ENCODE data around the gene ZDHHC6. TPM values are rescaled to one million over a fixed set of nuclear protein-coding genes. Genes with fewer than 3 reads are reported as not detected.

Gene ZDHHC6
- polyA plus RNA-seq, 1 donor from 2014 or later: 50.5 TPM

DNA sequence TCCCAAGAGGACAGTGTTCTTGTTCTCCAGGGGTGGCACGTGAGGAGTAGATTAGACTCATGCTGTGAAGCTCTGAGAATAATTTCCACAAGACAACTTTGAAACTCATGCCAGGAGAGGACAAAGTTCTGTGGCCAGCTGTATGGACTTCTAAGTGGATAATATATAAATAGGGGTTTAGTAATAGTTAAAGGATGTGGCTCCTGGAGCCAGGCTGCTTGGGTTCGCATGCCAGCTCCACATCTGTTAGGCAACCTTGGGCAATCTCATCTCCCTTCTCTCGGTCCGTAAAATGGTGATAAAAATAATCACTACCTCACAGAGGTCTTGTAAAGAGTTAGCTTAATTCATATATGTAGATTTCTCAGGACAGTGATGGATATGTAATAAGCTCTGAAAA lies 37.0 kb downstream of the ZDHHC6 start:
- Histone ChIP-seq H3K27me3 (ENCODE audit: insufficient read depth, low read depth, low read length) (no peaks in the 10 kb centered on the region), H3K9me2 (ENCODE audit: insufficient read depth, low read length) (no peaks in the 10 kb centered on the region), H3K9me3 (ENCODE audit: low read length) (no peaks in the 10 kb centered on the region), H3K79me2 (replicated peaks; ENCODE audit: insufficient read depth, low read length) (no peaks in the 10 kb centered on the region), H3K4me3 (ENCODE audit: low read length) (no peak overlapping the region), H3K4me2 (ENCODE audit: low read length) (no peak overlapping the region), H3K36me3 (ENCODE audit: insufficient read depth, low read length) (no peaks in the 10 kb centered on the region), H2AFZ (ENCODE audit: low read depth, low read length) (no peak overlapping the region), H3K27ac (ENCODE audit: low read length) (no peak overlapping the region), H3K9ac (ENCODE audit: low read length) (no peak overlapping the region), H4K20me1 (ENCODE audit: insufficient read depth) (no peaks in the 10 kb centered on the region), H3F3A (ENCODE audit: insufficient read depth, low read length, poor library complexity, severe bottlenecking) (no peaks in the 10 kb centered on the region)
- TF ChIP-seq SMC3 (conservative IDR thresholded peaks at IDR 0.05; ENCODE audit: poor library complexity): no peak
- TF ChIP-seq, protein P1, sequence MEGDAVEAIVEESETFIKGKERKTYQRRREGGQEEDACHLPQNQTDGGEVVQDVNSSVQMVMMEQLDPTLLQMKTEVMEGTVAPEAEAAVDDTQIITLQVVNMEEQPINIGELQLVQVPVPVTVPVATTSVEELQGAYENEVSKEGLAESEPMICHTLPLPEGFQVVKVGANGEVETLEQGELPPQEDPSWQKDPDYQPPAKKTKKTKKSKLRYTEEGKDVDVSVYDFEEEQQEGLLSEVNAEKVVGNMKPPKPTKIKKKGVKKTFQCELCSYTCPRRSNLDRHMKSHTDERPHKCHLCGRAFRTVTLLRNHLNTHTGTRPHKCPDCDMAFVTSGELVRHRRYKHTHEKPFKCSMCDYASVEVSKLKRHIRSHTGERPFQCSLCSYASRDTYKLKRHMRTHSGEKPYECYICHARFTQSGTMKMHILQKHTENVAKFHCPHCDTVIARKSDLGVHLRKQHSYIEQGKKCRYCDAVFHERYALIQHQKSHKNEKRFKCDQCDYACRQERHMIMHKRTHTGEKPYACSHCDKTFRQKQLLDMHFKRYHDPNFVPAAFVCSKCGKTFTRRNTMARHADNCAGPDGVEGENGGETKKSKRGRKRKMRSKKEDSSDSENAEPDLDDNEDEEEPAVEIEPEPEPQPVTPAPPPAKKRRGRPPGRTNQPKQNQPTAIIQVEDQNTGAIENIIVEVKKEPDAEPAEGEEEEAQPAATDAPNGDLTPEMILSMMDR (IDR thresholded peaks at IDR 0.05; ENCODE audit: poor library complexity, severe bottlenecking): no peak
- TF ChIP-seq RAD21 (conservative IDR thresholded peaks at IDR 0.05): no peak
- no peak for TF ChIP-seq TAF1 (IDR thresholded peaks at IDR 0.05; ENCODE audit: low read depth)
- TF ChIP-seq EP300 (conservative IDR thresholded peaks at IDR 0.05; ENCODE audit: poor library complexity, severe bottlenecking): no peak

DNA sequence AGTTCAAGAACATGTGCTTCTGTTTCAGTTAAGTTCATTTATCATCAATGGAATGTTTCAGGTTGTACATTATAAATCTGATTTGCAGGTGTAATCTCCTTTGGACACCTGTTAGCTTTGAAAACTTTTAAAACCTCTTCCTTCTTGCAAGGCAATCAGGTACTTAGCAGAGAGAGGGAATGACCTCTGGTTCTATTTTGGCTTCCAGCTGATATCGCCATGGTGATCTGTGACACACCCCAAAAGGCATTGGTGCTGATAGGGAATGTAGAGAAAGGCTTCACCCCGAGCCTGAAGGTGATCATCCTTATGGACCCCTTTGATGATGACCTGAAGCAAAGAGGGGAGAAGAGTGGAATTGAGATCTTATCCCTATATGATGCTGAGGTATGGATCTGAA lies 37.4 kb downstream of the ZDHHC6 start:
- no peaks in the 10 kb centered on the region for H3K79me2 ChIP-seq (replicated peaks; ENCODE audit: insufficient read depth, low read length)
- no peaks in the 10 kb centered on the region for H3K36me3 ChIP-seq (ENCODE audit: insufficient read depth, low read length)
- no peak overlapping the region for H3K4me3 ChIP-seq (ENCODE audit: low read length)
- no peak overlapping the region for H3K4me2 ChIP-seq (ENCODE audit: low read length)
- H3K27ac ChIP-seq (ENCODE audit: low read length): no peak overlapping the region
- no peaks in the 10 kb centered on the region for H3F3A ChIP-seq (ENCODE audit: insufficient read depth, low read length, poor library complexity, severe bottlenecking)
- no peaks in the 10 kb centered on the region for H3K9me3 ChIP-seq (ENCODE audit: low read length)
- no peak overlapping the region for H3K9ac ChIP-seq (ENCODE audit: low read length)
- H4K20me1 ChIP-seq (ENCODE audit: insufficient read depth): no peaks in the 10 kb centered on the region
- H3K9me2 ChIP-seq (ENCODE audit: insufficient read depth, low read length): no peaks in the 10 kb centered on the region
- no peaks in the 10 kb centered on the region for H3K27me3 ChIP-seq (ENCODE audit: insufficient read depth, low read depth, low read length)
- TF ChIP-seq, protein P2, sequence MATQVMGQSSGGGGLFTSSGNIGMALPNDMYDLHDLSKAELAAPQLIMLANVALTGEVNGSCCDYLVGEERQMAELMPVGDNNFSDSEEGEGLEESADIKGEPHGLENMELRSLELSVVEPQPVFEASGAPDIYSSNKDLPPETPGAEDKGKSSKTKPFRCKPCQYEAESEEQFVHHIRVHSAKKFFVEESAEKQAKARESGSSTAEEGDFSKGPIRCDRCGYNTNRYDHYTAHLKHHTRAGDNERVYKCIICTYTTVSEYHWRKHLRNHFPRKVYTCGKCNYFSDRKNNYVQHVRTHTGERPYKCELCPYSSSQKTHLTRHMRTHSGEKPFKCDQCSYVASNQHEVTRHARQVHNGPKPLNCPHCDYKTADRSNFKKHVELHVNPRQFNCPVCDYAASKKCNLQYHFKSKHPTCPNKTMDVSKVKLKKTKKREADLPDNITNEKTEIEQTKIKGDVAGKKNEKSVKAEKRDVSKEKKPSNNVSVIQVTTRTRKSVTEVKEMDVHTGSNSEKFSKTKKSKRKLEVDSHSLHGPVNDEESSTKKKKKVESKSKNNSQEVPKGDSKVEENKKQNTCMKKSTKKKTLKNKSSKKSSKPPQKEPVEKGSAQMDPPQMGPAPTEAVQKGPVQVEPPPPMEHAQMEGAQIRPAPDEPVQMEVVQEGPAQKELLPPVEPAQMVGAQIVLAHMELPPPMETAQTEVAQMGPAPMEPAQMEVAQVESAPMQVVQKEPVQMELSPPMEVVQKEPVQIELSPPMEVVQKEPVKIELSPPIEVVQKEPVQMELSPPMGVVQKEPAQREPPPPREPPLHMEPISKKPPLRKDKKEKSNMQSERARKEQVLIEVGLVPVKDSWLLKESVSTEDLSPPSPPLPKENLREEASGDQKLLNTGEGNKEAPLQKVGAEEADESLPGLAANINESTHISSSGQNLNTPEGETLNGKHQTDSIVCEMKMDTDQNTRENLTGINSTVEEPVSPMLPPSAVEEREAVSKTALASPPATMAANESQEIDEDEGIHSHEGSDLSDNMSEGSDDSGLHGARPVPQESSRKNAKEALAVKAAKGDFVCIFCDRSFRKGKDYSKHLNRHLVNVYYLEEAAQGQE (IDR thresholded peaks at IDR 0.05; ENCODE audit: borderline replicate concordance): no peak
- no peak for TF ChIP-seq RAD21 (conservative IDR thresholded peaks at IDR 0.05)
- TF ChIP-seq EP300 (conservative IDR thresholded peaks at IDR 0.05; ENCODE audit: poor library complexity, severe bottlenecking): no peak
- TF ChIP-seq MXI1 (conservative IDR thresholded peaks at IDR 0.05; ENCODE audit: poor library complexity, severe bottlenecking): no peak
- TF ChIP-seq EZH2 (IDR thresholded peaks at IDR 0.05; ENCODE audit: borderline replicate concordance, insufficient read depth, low read length, poor library complexity, severe bottlenecking): no peak
- TF ChIP-seq SMC3 (conservative IDR thresholded peaks at IDR 0.05; ENCODE audit: poor library complexity): no peak
- TF ChIP-seq POLR2AphosphoS5 (IDR thresholded peaks at IDR 0.05): no peak
- TF ChIP-seq, protein P1 (IDR thresholded peaks at IDR 0.05; ENCODE audit: poor library complexity, severe bottlenecking): no peak
- TF ChIP-seq TAF1 (IDR thresholded peaks at IDR 0.05; ENCODE audit: low read depth): no peak
- no peak overlapping the region for H2AFZ ChIP-seq (ENCODE audit: low read depth, low read length)
